Erythroblast (primary cell): ENCODE data around the gene LRRC73.

Experiments
- GATA1 ChIP-seq: IDR thresholded peaks from 2 replicates; pipeline ENCODE4 v1.6.1; 2011; ENCODE audit warnings: low read depth, mild to moderate bottlenecking, control low read depth, low read length, moderate library complexity
- POLR2A ChIP-seq: IDR thresholded peaks from 2 replicates; pipeline ENCODE4 v1.6.1; 2011; ENCODE audit warnings: mild to moderate bottlenecking, low read length

DNA sequence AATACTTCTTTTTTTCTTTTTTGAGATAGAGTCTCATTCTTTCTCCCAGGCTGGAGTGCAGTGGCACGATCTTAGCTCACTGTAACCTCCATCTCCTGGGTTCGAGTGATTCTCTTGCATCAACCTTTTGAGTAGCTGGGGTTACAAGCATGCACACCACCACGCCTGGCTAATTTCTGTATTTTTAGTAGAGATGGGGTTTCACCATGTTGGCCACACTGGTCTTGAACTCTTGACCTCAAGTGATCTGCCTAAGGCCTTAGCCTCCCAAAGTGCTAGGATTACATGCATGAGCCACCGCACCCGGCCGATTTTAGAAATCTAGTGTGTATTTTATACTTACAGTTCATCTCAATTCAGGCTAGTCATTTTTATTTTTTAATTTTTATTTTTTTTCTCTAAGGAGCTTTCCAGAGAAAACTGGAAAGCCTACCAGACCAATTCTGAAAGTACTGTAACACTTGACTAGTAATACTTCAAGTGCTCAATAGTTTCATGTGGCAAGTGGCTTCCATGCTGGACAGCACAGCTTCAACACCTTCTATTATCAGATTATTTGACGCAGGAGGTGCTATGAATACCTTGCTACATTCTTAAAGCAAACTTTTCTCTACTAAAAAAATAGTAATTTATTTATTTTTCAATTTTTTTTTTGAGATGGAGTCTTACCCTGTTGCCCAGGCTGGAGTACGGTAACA is 31.8 kb upstream of the LRRC73 start:
- TF ChIP-seq POLR2A, result no peak
- TF ChIP-seq GATA1, result no peak
